ENCODE data around the gene HEY2. TPM values are rescaled to one million over a fixed set of nuclear protein-coding genes. Genes with fewer than 3 reads are reported as not detected.

Gene HEY2
- total and polyA plus RNA-seq, 10 of the 15 experiments (the other 5 are each of a cell fraction or from before 2014, with no cell fraction given): 0.01 to 0.32 (median 0.08) TPM; not detected in 4

GRCh38 chr6:125745281-125746018, 4.0 kb upstream of the HEY2 start:
- H3K79me2 ChIP-seq (ENCODE audit: control insufficient read depth, insufficient read depth, low read length): no peaks in the 10 kb centered on the region
- no peaks in the 10 kb centered on the region for H3K9me3 ChIP-seq (replicated peaks; ENCODE audit: control insufficient read depth, insufficient read depth, low read length)
- ChIA-PET CTCF (interaction anchor here (0.7 to 2.7 kb wide), 7 partner anchors 8 to 444 kb away, joined by 3 to 12 read pairs (median 3); partner anchors contain the start of gene HINT3), SMC1A (ENCODE audit: uncharacterized antibody, unreplicated experiment) (interaction anchor here (0.9 to 2.1 kb wide), 5 partner anchors 9 to 452 kb away, joined by 3 to 7 read pairs (median 4); no protein-coding TSS in a partner anchor), RAD21 (ENCODE audit: unreplicated experiment) (interaction anchor here (0.5 to 1.5 kb wide), 3 partner anchors 8 to 435 kb away, joined by 3 read pairs; no protein-coding TSS in a partner anchor), POLR2A (no interaction called here)
- 71% methylated on average over 6 of the region's 6 CpGs for WGBS (ENCODE audit: insufficient coverage, insufficient replicate concordance, low lambda C conversion rate, missing lambda C conversion rate)
- DNase-seq (ENCODE audit: low read depth, low spot score) (no peak), FAIRE-seq (no peak), ATAC-seq (no peak)
- H3K4me2 ChIP-seq (ENCODE audit: control insufficient read depth, insufficient read depth): no peak overlapping the region
- H4K20me1 ChIP-seq (ENCODE audit: control insufficient read depth, insufficient read depth): no peaks in the 10 kb centered on the region
- H3K4me3 ChIP-seq: no peak overlapping the region
- no peak overlapping the region for H2AFZ ChIP-seq (ENCODE audit: control insufficient read depth, low read depth, low read length)
- TF ChIP-seq, protein P1, sequence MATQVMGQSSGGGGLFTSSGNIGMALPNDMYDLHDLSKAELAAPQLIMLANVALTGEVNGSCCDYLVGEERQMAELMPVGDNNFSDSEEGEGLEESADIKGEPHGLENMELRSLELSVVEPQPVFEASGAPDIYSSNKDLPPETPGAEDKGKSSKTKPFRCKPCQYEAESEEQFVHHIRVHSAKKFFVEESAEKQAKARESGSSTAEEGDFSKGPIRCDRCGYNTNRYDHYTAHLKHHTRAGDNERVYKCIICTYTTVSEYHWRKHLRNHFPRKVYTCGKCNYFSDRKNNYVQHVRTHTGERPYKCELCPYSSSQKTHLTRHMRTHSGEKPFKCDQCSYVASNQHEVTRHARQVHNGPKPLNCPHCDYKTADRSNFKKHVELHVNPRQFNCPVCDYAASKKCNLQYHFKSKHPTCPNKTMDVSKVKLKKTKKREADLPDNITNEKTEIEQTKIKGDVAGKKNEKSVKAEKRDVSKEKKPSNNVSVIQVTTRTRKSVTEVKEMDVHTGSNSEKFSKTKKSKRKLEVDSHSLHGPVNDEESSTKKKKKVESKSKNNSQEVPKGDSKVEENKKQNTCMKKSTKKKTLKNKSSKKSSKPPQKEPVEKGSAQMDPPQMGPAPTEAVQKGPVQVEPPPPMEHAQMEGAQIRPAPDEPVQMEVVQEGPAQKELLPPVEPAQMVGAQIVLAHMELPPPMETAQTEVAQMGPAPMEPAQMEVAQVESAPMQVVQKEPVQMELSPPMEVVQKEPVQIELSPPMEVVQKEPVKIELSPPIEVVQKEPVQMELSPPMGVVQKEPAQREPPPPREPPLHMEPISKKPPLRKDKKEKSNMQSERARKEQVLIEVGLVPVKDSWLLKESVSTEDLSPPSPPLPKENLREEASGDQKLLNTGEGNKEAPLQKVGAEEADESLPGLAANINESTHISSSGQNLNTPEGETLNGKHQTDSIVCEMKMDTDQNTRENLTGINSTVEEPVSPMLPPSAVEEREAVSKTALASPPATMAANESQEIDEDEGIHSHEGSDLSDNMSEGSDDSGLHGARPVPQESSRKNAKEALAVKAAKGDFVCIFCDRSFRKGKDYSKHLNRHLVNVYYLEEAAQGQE (IDR thresholded peaks at IDR 0.05; ENCODE audit: low read depth, low read length): no peak
- no peak for TF ChIP-seq BHLHE40 (IDR thresholded peaks at IDR 0.05; ENCODE audit: borderline replicate concordance in 1 of 2, low read depth in 2 of 2, low read length in 1 of 2)
- H3K27ac ChIP-seq (ENCODE audit: control insufficient read depth, insufficient read depth): no peak overlapping the region
- intact Hi-C loops (cut with micrococcal nuclease; ENCODE audit: unreplicated experiment): no loop called here
- BruUV-seq (replicated peaks): no TSS peak
- H3K36me3 ChIP-seq (ENCODE audit: control insufficient read depth in 2 of 2, insufficient read depth in 2 of 2, low read length in 1 of 2): no peaks in the 10 kb centered on the region
- H3K9ac ChIP-seq (ENCODE audit: control insufficient read depth, insufficient read depth, low read length): no peak overlapping the region
- peaks cover 0 to 5% of the 10 kb centered on the region in 2 experiments; a peak in 2 of 4 replicates for H3K27me3 ChIP-seq (replicated peaks in 1 of 2; ENCODE audit: control insufficient read depth in 2 of 2, insufficient read depth in 2 of 2, low read length in 1 of 2)
- in situ Hi-C loops (cut with MboI): no loop called here
- H3K4me1 ChIP-seq (ENCODE audit: control insufficient read depth, insufficient read depth, low read length): peaks cover 9% of the 10 kb centered on the region
